ENCODE data around the gene TCL1B.

GRCh38 chr14:95663226-95663797 is 22.9 kb upstream of the TCL1B start:
- no peak for TF ChIP-seq CTCF (IDR thresholded peaks at IDR 0.05)
- no peak for TF ChIP-seq POLR2A (IDR thresholded peaks at IDR 0.05)
